HUES64 (cell line): ENCODE data around the gene GPN3.
A peak's percentile ranks its signal among the peaks of the same experiment; 100 is the strongest.
"Not testable (repeated sequence)": the region's sequence is repeated elsewhere in the genome, so short reads cannot be mapped to it uniquely, and the experiment has no call there.

Source experiments
- H3K27ac ChIP-seq: 2 replicates; pipeline ENCODE4 v1.7.0; 2013; ENCODE audit warnings: low read depth, low read length, inconsistent platforms
- H3K27me3 ChIP-seq: 2 replicates; pipeline ENCODE4 v1.6.1; 2013; ENCODE audit warnings: mild to moderate bottlenecking, low read length; ENCODE audit not compliant: insufficient read depth
- H3K36me3 ChIP-seq: 2 replicates; pipeline ENCODE4 v1.6.1; 2013; ENCODE audit warnings: mild to moderate bottlenecking, low read length; ENCODE audit not compliant: insufficient read depth
- H3K4me1 ChIP-seq: 2 replicates; pipeline ENCODE4 v1.6.1; 2013; ENCODE audit warnings: mild to moderate bottlenecking, low read length, moderate library complexity; ENCODE audit not compliant: insufficient read depth
- H3K4me3 ChIP-seq: 2 replicates; pipeline ENCODE4 v1.5.1; 2013; ENCODE audit warnings: mild to moderate bottlenecking, low read length, moderate library complexity
- H3K9ac ChIP-seq: 2 replicates; pipeline ENCODE4 v1.6.1; 2013; ENCODE audit warnings: mild to moderate bottlenecking, low read depth, low read length
- H3K9me3 ChIP-seq: 2 replicates; pipeline ENCODE4 v1.6.1; 2013; ENCODE audit warnings: low read depth, low read length; ENCODE audit not compliant: insufficient read depth
- WGBS: fragments of 150-250, 120-280 bp; methylation state at CpG from one replicate; pipeline ENCODE4 v1.1.7; 2013; ENCODE audit warnings: missing lambda C conversion rate; 5-methylcytosine and 5-hydroxymethylcytosine counted together

The GPN3 gene

GRCh38 chr12:110475426-110475825 is 7.4 kb upstream of the GPN3 start:
- Histone ChIP-seq H3K4me1 (no peaks in the 10 kb centered on the region), H3K4me3 (no peak overlapping the region), H3K27me3 (no peaks in the 10 kb centered on the region), H3K27ac (no peak overlapping the region), H3K36me3 (peaks cover 20% of the 10 kb centered on the region), H3K9ac (no peak overlapping the region), H3K9me3 (no peaks in the 10 kb centered on the region)
- WGBS, result 94% methylated on average over 7 of the region's 7 CpGs

GRCh38 chr12:110467847-110468213 is 227 bp downstream of the GPN3 start:
- WGBS, result 0% methylated on average over 13 of the region's 15 CpGs
- Histone ChIP-seq H3K4me1 (peaks cover 8% of the 10 kb centered on the region; the same call in 1 of the 2 replicates), H3K27ac (peak overlapping the region; percentile 34; the same call in 1 of the 2 replicates), H3K27me3 (no peaks in the 10 kb centered on the region), H3K9me3 (no peaks in the 10 kb centered on the region), H3K9ac (peak overlapping the region; percentile 93), H3K4me3 (peak overlapping the region; percentile 95), H3K36me3 (peaks cover 23% of the 10 kb centered on the region)

GRCh38 chr12:110466791-110467190 is 1.3 kb downstream of the GPN3 start:
- Histone ChIP-seq H3K4me1 (peaks cover 8% of the 10 kb centered on the region; the same call in 1 of the 2 replicates), H3K4me3 (peak overlapping the region; percentile 95), H3K36me3 (peaks cover 29% of the 10 kb centered on the region), H3K27me3 (no peaks in the 10 kb centered on the region), H3K9ac (peak overlapping the region; percentile 93; the same call in 1 of the 2 replicates), H3K27ac (no peak overlapping the region), H3K9me3 (no peaks in the 10 kb centered on the region)
- 89% methylated on average over 5 of the region's 5 CpGs for WGBS

- H3K9ac ChIP-seq, H3K27me3 ChIP-seq, H3K4me3 ChIP-seq, H3K27ac ChIP-seq, H3K9me3 ChIP-seq, H3K4me1 ChIP-seq: not testable (repeated sequence)
- H3K36me3 ChIP-seq, result peaks cover 36% of the 10 kb centered on the region
- 95% methylated on average over 11 of the region's 11 CpGs for WGBS
These were observed 2.3 kb downstream of the GPN3 start for GRCh38 chr12:110465765-110466164.

GRCh38 chr12:110465024-110465423 is 3.0 kb downstream of the GPN3 start:
- no peak overlapping the region for H3K9ac ChIP-seq
- peaks cover 8% of the 10 kb centered on the region; the same call in 1 of the 2 replicates for H3K4me1 ChIP-seq
- H3K27ac ChIP-seq, result no peak overlapping the region
- peaks cover 43% of the 10 kb centered on the region for H3K36me3 ChIP-seq
- 96% methylated on average over 2 of the region's 2 CpGs for WGBS
- no peak overlapping the region for H3K4me3 ChIP-seq
- no peaks in the 10 kb centered on the region for H3K27me3 ChIP-seq
- no peaks in the 10 kb centered on the region for H3K9me3 ChIP-seq

- H3K27ac ChIP-seq, H3K9me3 ChIP-seq, H3K27me3 ChIP-seq, H3K4me3 ChIP-seq, H3K9ac ChIP-seq, H3K4me1 ChIP-seq: not testable (repeated sequence)
- WGBS, result 98% methylated on average over 5 of the region's 5 CpGs
- peaks cover 76% of the 10 kb centered on the region for H3K36me3 ChIP-seq
These were observed 6.9 kb downstream of the GPN3 start for GRCh38 chr12:110461189-110461588.

GRCh38 chr12:110458756-110459155 is 9.3 kb downstream of the GPN3 start:
- peaks cover 80% of the 10 kb centered on the region for H3K36me3 ChIP-seq
- no peak overlapping the region for H3K9ac ChIP-seq
- H3K4me3 ChIP-seq, result no peak overlapping the region
- H3K27me3 ChIP-seq, result no peaks in the 10 kb centered on the region
- no peak overlapping the region for H3K27ac ChIP-seq
- no peaks in the 10 kb centered on the region for H3K9me3 ChIP-seq
- no peaks in the 10 kb centered on the region for H3K4me1 ChIP-seq
- WGBS, result 99% methylated on average over 4 of the region's 4 CpGs

GRCh38 chr12:110453569-110454296 is 14.3 kb downstream of the GPN3 start:
- WGBS, result 96% methylated on average over 4 of the region's 4 CpGs
- Histone ChIP-seq H3K4me1 (no peaks in the 10 kb centered on the region), H3K4me3 (no peak overlapping the region), H3K9ac (no peak overlapping the region), H3K27ac (no peak overlapping the region), H3K9me3 (no peaks in the 10 kb centered on the region), H3K27me3 (no peaks in the 10 kb centered on the region), H3K36me3 (peaks cover 65% of the 10 kb centered on the region)

GRCh38 chr12:110451263-110451662 is 16.8 kb downstream of the GPN3 start:
- Histone ChIP-seq H3K9ac (no peak overlapping the region), H3K9me3 (no peaks in the 10 kb centered on the region), H3K4me1 (no peaks in the 10 kb centered on the region), H3K27me3 (no peaks in the 10 kb centered on the region), H3K27ac (no peak overlapping the region), H3K4me3 (no peak overlapping the region), H3K36me3 (peaks cover 50% of the 10 kb centered on the region)
- WGBS, result 95% methylated on average over 1 of the region's 1 CpG

GRCh38 chr12:110449799-110450497 is 18.1 kb downstream of the GPN3 start, which contains the start of gene ARPC3:
Gene ARPC3 (minus strand): TSS chr12:110450337. CDS start chr12:110450260, 77 bp downstream.
- Histone ChIP-seq H3K9me3 (no peaks in the 10 kb centered on the region), H3K4me3 (peak within 1 kb of the TSS; percentile 88), H3K27me3 (no peaks in the 10 kb centered on the region), H3K27ac (peak within 1 kb of the TSS; percentile 74), H3K9ac (peak within 1 kb of the TSS; percentile 81), H3K36me3 (peaks cover 45% of the 10 kb centered on the region), H3K4me1 (no peaks in the 10 kb centered on the region)
- under 1% methylated on average over 51 of the region's 51 CpGs for WGBS

- 95% methylated on average over 3 of the region's 3 CpGs for WGBS
- no peak overlapping the region for H3K27ac ChIP-seq
- no peaks in the 10 kb centered on the region for H3K9me3 ChIP-seq
- H3K27me3 ChIP-seq, result no peaks in the 10 kb centered on the region
- H3K36me3 ChIP-seq, result peaks cover 52% of the 10 kb centered on the region
- no peak overlapping the region for H3K9ac ChIP-seq
- H3K4me3 ChIP-seq, result no peak overlapping the region
- no peaks in the 10 kb centered on the region for H3K4me1 ChIP-seq
These were observed 23.6 kb downstream of the GPN3 start for GRCh38 chr12:110444455-110444854.
